SK-N-MC (cell line): ENCODE results near the gene DPPA4.

Experiments
- EZH2 ChIP-seq: fragments of 200-600 bp; sonication (generic); IDR thresholded peaks from one replicate; pipeline ENCODE4 v1.6.1; 2017; ENCODE audit warnings: antibody characterized with exemption
- FOXP2 ChIP-seq: optimal IDR thresholded peaks from 2 replicates; pipeline ENCODE3; 2011; ENCODE audit warnings: mild to moderate bottlenecking, moderate library complexity; ENCODE audit not compliant: insufficient read depth; ENCODE audit errors: extremely low read length, control extremely low read depth
- POLR2AphosphoS5 ChIP-seq: IDR thresholded peaks from 2 replicates; pipeline ENCODE4 v1.6.1; 2012; ENCODE audit warnings: mild to moderate bottlenecking, low read depth, low read length, borderline replicate concordance

- no peak for TF ChIP-seq EZH2
- TF ChIP-seq POLR2AphosphoS5, result no peak
- no peak for TF ChIP-seq FOXP2
These were observed 32.2 kb upstream of the DPPA4 start for GRCh38 chr3:109369510-109369909.
